HL-60 (cell line): ENCODE measurements around the gene ZSWIM3.

Experiments
- GABPA ChIP-seq: IDR thresholded peaks from 2 replicates; pipeline ENCODE4 v1.6.1; 2012; ENCODE audit warnings: low read depth
- POLR2AphosphoS5 ChIP-seq: IDR thresholded peaks from 2 replicates; pipeline ENCODE4 v1.6.1; 2012; ENCODE audit warnings: low read depth
- TF ChIP-seq, protein P1 (sequence below): IDR thresholded peaks from one replicate; pipeline ENCODE4 v1.5.1; 2011; ENCODE audit warnings: low read length, control low read depth, inconsistent platforms; ENCODE audit not compliant: insufficient read depth
- TF ChIP-seq, protein P2 (sequence below): IDR thresholded peaks from 2 replicates; pipeline ENCODE4 v1.6.1; 2012; ENCODE audit warnings: low read depth; ENCODE audit not compliant: insufficient replicate concordance

DNA sequence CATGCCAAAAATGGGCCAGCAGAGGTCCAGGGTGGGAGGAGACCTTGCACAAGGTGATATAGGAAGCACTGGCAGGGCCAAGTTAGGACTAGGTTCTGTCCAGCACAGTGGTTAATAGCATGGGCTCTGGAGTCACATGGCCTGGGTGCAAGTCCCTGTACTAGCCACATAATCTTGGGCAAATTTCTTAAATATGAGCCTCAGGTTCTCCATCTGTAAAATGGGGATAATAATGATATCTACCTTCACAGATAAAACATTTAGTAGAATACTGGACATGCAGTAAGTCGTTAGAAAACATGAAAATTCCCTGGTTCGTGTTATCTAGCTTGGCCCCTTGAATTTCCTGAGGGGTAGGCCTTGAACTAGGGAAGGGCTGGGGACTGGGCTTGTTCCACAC lies 39.9 kb downstream of the ZSWIM3 start:
- TF ChIP-seq, protein P1, sequence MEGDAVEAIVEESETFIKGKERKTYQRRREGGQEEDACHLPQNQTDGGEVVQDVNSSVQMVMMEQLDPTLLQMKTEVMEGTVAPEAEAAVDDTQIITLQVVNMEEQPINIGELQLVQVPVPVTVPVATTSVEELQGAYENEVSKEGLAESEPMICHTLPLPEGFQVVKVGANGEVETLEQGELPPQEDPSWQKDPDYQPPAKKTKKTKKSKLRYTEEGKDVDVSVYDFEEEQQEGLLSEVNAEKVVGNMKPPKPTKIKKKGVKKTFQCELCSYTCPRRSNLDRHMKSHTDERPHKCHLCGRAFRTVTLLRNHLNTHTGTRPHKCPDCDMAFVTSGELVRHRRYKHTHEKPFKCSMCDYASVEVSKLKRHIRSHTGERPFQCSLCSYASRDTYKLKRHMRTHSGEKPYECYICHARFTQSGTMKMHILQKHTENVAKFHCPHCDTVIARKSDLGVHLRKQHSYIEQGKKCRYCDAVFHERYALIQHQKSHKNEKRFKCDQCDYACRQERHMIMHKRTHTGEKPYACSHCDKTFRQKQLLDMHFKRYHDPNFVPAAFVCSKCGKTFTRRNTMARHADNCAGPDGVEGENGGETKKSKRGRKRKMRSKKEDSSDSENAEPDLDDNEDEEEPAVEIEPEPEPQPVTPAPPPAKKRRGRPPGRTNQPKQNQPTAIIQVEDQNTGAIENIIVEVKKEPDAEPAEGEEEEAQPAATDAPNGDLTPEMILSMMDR, result no peak
- TF ChIP-seq, protein P2, sequence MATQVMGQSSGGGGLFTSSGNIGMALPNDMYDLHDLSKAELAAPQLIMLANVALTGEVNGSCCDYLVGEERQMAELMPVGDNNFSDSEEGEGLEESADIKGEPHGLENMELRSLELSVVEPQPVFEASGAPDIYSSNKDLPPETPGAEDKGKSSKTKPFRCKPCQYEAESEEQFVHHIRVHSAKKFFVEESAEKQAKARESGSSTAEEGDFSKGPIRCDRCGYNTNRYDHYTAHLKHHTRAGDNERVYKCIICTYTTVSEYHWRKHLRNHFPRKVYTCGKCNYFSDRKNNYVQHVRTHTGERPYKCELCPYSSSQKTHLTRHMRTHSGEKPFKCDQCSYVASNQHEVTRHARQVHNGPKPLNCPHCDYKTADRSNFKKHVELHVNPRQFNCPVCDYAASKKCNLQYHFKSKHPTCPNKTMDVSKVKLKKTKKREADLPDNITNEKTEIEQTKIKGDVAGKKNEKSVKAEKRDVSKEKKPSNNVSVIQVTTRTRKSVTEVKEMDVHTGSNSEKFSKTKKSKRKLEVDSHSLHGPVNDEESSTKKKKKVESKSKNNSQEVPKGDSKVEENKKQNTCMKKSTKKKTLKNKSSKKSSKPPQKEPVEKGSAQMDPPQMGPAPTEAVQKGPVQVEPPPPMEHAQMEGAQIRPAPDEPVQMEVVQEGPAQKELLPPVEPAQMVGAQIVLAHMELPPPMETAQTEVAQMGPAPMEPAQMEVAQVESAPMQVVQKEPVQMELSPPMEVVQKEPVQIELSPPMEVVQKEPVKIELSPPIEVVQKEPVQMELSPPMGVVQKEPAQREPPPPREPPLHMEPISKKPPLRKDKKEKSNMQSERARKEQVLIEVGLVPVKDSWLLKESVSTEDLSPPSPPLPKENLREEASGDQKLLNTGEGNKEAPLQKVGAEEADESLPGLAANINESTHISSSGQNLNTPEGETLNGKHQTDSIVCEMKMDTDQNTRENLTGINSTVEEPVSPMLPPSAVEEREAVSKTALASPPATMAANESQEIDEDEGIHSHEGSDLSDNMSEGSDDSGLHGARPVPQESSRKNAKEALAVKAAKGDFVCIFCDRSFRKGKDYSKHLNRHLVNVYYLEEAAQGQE, result no peak
- TF ChIP-seq GABPA, result no peak
- no peak for TF ChIP-seq POLR2AphosphoS5
